NT2/D1 (cell line): ENCODE data around the gene CDH4.

Experiments used
- DNase-seq: peaks from one replicate; pipeline ENCODE4 v3.0.0-alpha.2; 2011; ENCODE audit warnings: low read depth, low spot score
- H3K27me3 ChIP-seq: 2 replicates; pipeline ENCODE4 v1.6.0; 2011; ENCODE audit warnings: mild to moderate bottlenecking; ENCODE audit not compliant: insufficient read length, insufficient read depth
- H3K36me3 ChIP-seq: 2 replicates; pipeline ENCODE4 v1.6.1; 2011; ENCODE audit warnings: mild to moderate bottlenecking, low read length, mixed read lengths; ENCODE audit not compliant: insufficient read depth, insufficient read length
- H3K4me1 ChIP-seq: 2 replicates; pipeline ENCODE4 v1.5.1; 2011; ENCODE audit not compliant: insufficient read depth, insufficient read length
- H3K4me3 ChIP-seq: 2 replicates; pipeline ENCODE4 v1.5.1; 2011; ENCODE audit warnings: low read depth; ENCODE audit not compliant: insufficient read length
- H3K9ac ChIP-seq: 2 replicates; pipeline ENCODE4 v1.6.0; 2011; ENCODE audit warnings: low read depth; ENCODE audit not compliant: insufficient read length
- H3K9me3 ChIP-seq: 2 replicates; pipeline ENCODE4 v1.5.1; 2011; ENCODE audit warnings: mild to moderate bottlenecking, low read length; ENCODE audit not compliant: insufficient read depth
- SUZ12 ChIP-seq: IDR thresholded peaks from 2 replicates; pipeline ENCODE4 v1.6.1; 2011; ENCODE audit not compliant: insufficient read length, insufficient read depth; ENCODE audit errors: extremely low read depth
- YY1 ChIP-seq: IDR thresholded peaks from 2 replicates; pipeline ENCODE4 v1.6.1; 2011; ENCODE audit not compliant: insufficient read length, insufficient read depth
- ZNF274 ChIP-seq: IDR thresholded peaks from 2 replicates; pipeline ENCODE4 v1.6.1; 2011; ENCODE audit warnings: mild to moderate bottlenecking, low read depth, low read length

The CDH4 gene

DNA sequence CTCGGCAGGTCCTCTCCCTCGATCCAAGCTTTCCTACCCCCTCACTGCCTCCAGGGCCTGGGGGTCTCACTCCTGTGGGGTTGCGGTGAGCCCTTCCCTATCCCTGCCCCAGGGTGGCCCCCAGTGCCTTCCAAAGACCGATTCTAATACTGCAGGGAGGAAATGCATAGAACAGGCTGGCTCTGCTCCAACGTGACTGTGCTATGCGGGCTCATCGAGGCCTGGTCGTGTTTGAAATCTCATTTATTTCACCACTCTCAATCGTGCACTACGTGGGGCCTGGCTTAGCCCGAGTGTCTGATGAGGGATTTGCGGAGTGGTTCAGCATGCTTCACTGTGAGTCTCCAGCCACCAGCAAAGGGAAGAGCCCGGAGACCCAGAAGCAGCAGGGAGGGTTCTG is 60.9 kb downstream of the CDH4 start:
- H3K4me1 ChIP-seq = peaks cover 13% of the 10 kb centered on the region
- DNase-seq = no peak
- H3K9me3 ChIP-seq = no peaks in the 10 kb centered on the region
- no peak overlapping the region for H3K4me3 ChIP-seq
- H3K27me3 ChIP-seq = peaks cover 70% of the 10 kb centered on the region
- TF ChIP-seq ZNF274 (no peak), YY1 (no peak), SUZ12 (no peak)
- H3K9ac ChIP-seq = no peak overlapping the region
- no peaks in the 10 kb centered on the region for H3K36me3 ChIP-seq

DNA sequence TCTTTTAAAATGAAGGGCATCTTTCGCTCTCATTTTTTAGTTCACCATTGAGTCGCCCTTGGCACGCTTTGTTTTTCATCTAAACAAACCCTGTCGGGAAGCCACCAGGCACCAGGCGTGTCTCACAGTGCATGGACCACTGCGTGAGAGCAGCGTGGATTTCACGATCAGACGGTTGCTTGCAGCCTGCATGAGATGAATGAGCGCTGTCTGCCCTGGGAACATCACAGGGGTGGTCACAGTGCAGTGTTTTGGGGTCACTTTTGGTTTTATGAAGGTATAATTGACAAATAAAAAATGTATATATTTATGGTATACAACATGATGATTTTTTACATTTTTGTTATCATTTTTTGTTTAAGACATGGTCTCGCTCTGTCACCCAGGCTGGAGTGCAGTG is 61.3 kb downstream of the CDH4 start:
- Histone ChIP-seq H3K9ac (no peak overlapping the region), H3K4me1 (peaks cover 9% of the 10 kb centered on the region), H3K4me3 (no peak overlapping the region), H3K9me3 (no peaks in the 10 kb centered on the region), H3K36me3 (no peaks in the 10 kb centered on the region), H3K27me3 (peaks cover 74% of the 10 kb centered on the region)
- no peak for DNase-seq
- TF ChIP-seq SUZ12 (no peak), YY1 (no peak), ZNF274 (no peak)

DNA sequence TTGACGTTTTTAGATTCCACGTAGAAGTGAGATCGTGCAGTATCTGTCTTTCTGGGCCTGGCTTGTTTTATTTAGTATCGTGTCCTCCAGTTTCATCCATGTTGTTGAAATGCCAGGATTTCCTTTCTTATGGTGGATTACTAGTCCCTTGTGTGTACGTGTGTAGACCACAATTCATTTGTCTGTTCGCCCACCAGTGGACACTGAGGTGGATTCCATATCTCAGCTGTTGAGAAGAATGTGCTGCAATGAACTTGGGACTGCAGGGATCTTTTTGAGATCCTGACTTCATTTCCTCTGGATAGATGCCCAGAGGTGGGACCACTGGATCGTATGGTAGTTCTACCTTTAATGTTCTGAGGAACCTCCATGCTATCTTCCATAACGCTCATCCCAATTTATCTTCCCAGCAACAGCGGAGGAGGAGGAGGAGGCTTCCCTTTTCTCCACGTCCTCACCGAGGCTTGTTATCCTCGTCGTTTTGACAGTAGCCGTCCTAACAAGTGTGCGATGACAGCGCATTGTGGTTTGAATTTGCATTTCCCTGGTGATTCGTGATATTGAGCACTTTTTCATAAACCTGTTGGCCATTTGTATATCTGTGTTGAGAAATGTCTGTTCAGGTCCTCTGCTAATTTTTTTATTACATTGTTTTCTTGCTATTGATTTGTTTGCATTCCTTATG is 62.4 kb downstream of the CDH4 start:
- H3K9me3 ChIP-seq = no peaks in the 10 kb centered on the region
- no peaks in the 10 kb centered on the region for H3K36me3 ChIP-seq
- H3K4me1 ChIP-seq = peaks cover 3% of the 10 kb centered on the region
- TF ChIP-seq SUZ12 (no peak), YY1 (no peak), ZNF274 (no peak)
- H3K9ac ChIP-seq = no peak overlapping the region
- H3K27me3 ChIP-seq = peaks cover 82% of the 10 kb centered on the region
- DNase-seq = no peak
- no peak overlapping the region for H3K4me3 ChIP-seq

DNA sequence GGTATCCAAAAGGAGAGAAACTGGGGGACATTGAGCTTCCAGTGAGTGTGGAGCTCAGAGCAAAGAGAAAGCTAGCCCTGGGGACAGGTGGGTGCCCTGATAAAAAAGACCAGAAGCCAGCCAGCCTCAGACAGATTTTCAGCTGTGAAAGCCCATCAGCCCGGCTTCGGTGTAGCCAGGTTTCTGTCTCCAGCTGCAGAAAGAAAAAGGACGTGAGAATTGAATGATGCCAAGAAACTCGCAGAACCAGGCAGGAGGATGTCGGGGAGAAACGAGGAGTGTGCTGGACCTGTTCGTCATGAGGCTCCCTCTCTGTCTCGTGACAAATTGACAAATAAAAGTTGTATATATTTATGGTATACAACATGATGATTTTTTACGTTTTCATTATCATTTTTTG is 63.3 kb downstream of the CDH4 start:
- H3K4me1 ChIP-seq = peaks cover 3% of the 10 kb centered on the region
- H3K4me3 ChIP-seq = no peak overlapping the region
- no peaks in the 10 kb centered on the region for H3K9me3 ChIP-seq
- no peak overlapping the region for H3K9ac ChIP-seq
- TF ChIP-seq SUZ12 (no peak), YY1 (no peak), ZNF274 (no peak)
- peaks cover 85% of the 10 kb centered on the region for H3K27me3 ChIP-seq
- H3K36me3 ChIP-seq = no peaks in the 10 kb centered on the region
- no peak for DNase-seq

DNA sequence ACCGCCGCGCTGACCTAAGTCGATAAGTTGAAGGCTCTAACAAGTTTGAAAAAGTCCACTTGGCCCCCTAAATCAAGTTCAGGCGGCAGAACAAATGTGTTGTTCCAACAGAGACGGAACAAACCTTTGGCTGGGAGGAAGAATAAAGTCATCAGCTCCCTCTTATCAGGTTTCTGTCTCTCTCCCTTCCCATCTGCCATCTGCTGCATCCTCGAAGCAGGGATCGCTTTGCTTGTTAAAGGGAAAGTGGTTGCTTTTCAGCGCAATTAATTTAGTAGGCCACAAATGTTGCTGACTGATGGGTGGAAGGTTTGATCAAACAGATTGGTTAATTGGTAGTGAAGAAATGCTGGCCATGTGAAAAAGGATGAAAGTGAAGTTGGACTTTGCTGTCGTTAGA is 64.3 kb downstream of the CDH4 start:
- DNase-seq = no peak
- no peaks in the 10 kb centered on the region for H3K36me3 ChIP-seq
- peaks cover 87% of the 10 kb centered on the region for H3K27me3 ChIP-seq

DNA sequence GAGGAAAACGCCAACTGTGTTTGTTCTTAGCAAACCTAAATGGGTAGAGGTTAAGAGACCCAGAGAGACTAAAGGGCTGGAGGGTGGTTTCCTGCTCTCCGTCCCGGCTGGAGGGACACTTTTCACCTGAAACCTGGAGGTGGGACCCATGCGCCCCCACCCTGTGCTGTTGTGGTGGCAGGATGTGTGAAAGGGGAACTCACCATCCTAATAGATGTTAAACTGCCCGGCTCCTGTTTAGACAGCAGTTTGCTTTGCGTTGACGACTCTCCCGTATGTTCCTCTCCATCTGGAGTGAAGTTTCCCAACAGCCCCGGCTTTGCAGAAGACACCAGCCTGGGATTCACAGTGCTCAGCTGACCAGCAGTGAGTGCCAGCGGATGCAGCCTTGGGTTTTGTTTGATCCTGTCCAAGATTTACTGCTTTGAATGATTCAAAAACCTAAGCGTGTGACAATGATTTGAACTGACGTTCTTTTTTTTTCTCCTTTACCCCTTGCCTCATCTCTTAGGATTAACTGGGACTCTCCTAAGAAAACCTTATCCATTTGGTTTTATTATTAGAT is 66.0 kb downstream of the CDH4 start:
- H3K4me1 ChIP-seq = peaks cover 2% of the 10 kb centered on the region
- no peaks in the 10 kb centered on the region for H3K9me3 ChIP-seq
- no peak for DNase-seq
- no peak overlapping the region for H3K4me3 ChIP-seq
- no peaks in the 10 kb centered on the region for H3K36me3 ChIP-seq
- no peak overlapping the region for H3K9ac ChIP-seq
- TF ChIP-seq SUZ12 = no peak
- TF ChIP-seq YY1 = no peak
- no peak for TF ChIP-seq ZNF274
- H3K27me3 ChIP-seq = peaks cover 89% of the 10 kb centered on the region

More for the DNA sequence above, 64.3 kb downstream of the CDH4 start:
- no peak overlapping the region for H3K4me3 ChIP-seq
- no peaks in the 10 kb centered on the region for H3K9me3 ChIP-seq
- no peak for TF ChIP-seq YY1
- TF ChIP-seq ZNF274 = no peak
- TF ChIP-seq SUZ12 = no peak
- H3K9ac ChIP-seq = no peak overlapping the region
- peaks cover 3% of the 10 kb centered on the region for H3K4me1 ChIP-seq

DNA sequence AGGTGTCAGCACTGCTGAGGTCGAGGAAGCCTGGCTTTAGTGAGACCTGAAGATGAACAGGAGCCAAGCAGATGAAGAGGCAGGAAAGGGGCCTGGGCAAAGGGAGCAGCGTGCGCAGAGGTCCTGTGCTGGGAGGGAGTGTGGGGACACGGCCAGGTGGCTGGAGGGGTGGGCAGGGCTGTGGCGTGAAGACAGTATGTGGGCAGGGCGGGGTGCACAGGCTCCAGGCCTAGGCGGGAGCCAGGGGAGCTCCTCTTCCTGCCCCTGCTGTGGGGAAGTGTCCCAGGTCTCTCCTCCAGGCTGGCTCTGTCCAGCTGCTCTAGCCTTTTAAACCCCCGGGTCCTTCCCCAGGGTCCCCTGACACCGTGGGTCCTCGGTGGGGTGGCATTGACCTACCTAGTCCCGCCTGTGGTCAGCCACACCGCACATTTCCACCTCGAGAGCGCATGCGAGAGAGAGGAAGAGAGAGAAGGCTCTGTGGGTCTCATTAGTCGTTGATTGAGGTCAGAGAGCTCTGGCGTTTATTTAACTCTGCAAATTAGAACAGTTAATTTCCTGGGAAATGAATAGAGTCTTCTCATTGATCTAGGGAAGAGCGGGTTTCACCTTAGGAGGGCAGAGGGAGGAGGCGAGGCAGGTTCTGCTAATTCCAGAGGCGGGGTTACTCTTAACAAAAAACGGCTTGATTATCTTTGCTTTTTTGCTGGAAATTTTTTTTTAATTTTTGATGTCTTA is 68.8 kb downstream of the CDH4 start:
- Histone ChIP-seq H3K4me1 (no peaks in the 10 kb centered on the region), H3K4me3 (no peak overlapping the region), H3K27me3 (peaks cover 89% of the 10 kb centered on the region), H3K36me3 (no peaks in the 10 kb centered on the region), H3K9ac (no peak overlapping the region), H3K9me3 (no peaks in the 10 kb centered on the region)
- no peak for TF ChIP-seq ZNF274
- TF ChIP-seq SUZ12 = no peak
- no peak for TF ChIP-seq YY1
- no peak for DNase-seq
